Measurements from ENCODE around the gene SLC9A2. TPM values are rescaled to one million over a fixed set of nuclear protein-coding genes. Genes with fewer than 3 reads are reported as not detected.

The SLC9A2 gene
- total and polyA plus RNA-seq, 11 donors = 0.03 to 0.46 (median 0.13) TPM; not detected in 2

DNA sequence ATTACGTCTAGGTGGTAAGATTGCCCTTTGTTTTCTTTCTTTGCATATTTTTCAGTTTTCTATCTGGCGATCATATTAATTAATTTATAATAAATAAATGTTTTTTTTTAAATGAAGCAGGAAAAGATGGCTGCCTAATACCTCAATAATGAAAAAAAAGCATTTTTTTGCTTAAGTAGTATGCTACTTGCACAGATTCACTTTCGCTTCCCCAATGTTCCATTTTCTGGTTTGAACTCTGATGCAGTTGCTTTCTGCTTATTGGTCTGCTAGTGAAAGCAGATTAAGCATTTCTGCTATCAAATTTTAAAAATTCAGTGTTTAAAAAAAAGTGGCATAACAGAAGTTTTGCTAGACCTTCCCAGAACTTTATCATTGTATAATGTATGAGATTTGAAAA is 130.6 kb downstream of the SLC9A2 start:
- H3K27me3 ChIP-seq = no peaks in the 10 kb centered on the region
- H3K4me1 ChIP-seq = peaks cover 0 to 6% (median 0%) of the 10 kb centered on the region in 12 donors
- H3K4me3 ChIP-seq = no peak overlapping the region
- intact Hi-C loops (cut with DNase I) = no loop called here
- no peak for ATAC-seq
- no peak for DNase-seq
- H3K27ac ChIP-seq = no peak overlapping the region
- TF ChIP-seq, protein P1, sequence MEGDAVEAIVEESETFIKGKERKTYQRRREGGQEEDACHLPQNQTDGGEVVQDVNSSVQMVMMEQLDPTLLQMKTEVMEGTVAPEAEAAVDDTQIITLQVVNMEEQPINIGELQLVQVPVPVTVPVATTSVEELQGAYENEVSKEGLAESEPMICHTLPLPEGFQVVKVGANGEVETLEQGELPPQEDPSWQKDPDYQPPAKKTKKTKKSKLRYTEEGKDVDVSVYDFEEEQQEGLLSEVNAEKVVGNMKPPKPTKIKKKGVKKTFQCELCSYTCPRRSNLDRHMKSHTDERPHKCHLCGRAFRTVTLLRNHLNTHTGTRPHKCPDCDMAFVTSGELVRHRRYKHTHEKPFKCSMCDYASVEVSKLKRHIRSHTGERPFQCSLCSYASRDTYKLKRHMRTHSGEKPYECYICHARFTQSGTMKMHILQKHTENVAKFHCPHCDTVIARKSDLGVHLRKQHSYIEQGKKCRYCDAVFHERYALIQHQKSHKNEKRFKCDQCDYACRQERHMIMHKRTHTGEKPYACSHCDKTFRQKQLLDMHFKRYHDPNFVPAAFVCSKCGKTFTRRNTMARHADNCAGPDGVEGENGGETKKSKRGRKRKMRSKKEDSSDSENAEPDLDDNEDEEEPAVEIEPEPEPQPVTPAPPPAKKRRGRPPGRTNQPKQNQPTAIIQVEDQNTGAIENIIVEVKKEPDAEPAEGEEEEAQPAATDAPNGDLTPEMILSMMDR (IDR thresholded peaks at IDR 0.05) = no peak
- TF ChIP-seq POLR2A (IDR thresholded peaks at IDR 0.05) = no peak
- H3K9me3 ChIP-seq = peaks cover 0 to 5% (median 0%) of the 10 kb centered on the region in 12 donors
- H3K36me3 ChIP-seq = no peaks in the 10 kb centered on the region
- 76 to 95% (median 89%) methylated on average over 3 of the region's 3 CpGs for WGBS, 4 donors

DNA sequence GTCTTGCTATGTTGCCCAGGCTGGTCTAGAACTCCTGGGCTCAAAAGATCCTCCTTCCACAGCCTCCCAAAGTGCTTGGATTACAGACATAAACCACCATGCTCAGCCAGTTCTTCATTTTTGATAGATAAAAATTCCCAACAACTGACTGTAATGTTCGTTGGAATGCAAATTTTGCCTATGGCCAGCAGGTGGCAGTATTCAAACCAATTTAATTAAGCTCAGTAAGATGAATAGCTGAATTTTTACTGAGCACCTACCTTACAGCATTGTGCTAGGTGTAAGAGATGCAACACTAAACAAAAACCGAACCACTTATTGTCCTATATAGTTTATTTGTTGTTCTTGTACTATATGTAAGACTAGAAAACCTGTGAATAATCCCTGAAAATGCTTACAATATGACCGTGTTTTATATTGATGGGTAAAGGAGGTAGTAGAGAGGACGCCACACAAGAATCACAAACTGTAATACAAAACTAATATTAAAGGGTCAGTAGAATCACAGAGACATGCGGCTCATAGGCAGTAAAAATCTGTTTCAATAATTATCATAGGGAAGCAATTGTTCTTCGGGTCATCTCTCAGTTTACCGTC is 134.3 kb downstream of the SLC9A2 start:
- H3K9me3 ChIP-seq = no peaks in the 10 kb centered on the region
- no peak overlapping the region for H3K4me3 ChIP-seq
- 67 to 70% (median 68%) methylated on average over 7 of the region's 7 CpGs for WGBS, 4 donors
- H3K36me3 ChIP-seq = no peaks in the 10 kb centered on the region
- no peaks in the 10 kb centered on the region for H3K27me3 ChIP-seq
- no peak overlapping the region for H3K27ac ChIP-seq
- intact Hi-C loops (cut with DNase I) = loop anchor here in 9 of 10 donors (1.0 to 2.0 kb wide), 4 partner anchors 51 to 55 kb away; no protein-coding TSS in a partner anchor
- H3K4me1 ChIP-seq = peaks cover 0 to 12% (median 0%) of the 10 kb centered on the region in 12 donors
- DNase-seq (no peak), ATAC-seq (peak in 2 of 4 donors; percentile 52 to 64)
- TF ChIP-seq, protein P1 (IDR thresholded peaks at IDR 0.05) = peak; percentile 68 to 87 (median 80)
- TF ChIP-seq POLR2A (IDR thresholded peaks at IDR 0.05) = no peak

DNA sequence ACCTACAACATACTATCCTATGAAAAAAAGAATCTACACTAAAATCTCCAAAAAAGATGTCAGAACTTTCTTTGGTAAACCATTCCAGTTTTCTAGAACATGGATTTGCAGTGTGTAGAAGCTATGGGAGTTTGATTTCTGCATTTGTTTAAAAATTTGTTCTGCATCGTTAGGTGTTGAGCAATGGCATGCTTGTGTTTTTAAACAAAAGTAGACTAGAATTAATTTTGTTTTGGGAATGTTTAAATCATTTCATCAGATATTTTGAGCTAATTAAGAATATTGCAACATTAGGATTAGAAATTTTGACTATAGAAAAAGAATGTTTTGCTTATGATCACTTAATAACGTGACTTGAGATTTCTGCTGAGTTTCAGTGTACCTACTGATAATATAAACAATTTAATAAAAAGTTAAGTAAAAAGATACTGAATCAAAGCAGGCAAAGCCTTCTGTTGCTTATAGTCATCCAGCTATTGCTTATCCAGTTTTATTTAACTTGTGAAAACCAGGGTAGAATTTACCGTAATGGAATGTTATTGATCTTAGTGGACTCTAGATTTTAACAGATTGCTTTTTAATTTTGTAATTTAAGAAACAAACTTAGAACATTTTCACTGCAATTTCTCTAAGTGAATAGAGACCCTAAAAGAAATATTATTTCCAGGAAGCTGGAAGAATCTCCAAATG is 135.2 kb downstream of the SLC9A2 start:
- Histone ChIP-seq H3K36me3 (no peaks in the 10 kb centered on the region), H3K27me3 (no peaks in the 10 kb centered on the region), H3K4me1 (peaks cover 0 to 16% (median 0%) of the 10 kb centered on the region in 12 donors), H3K27ac (peak overlapping the region in 5 of 12 donors; percentile 19 to 48 (median 27)), H3K4me3 (no peak overlapping the region), H3K9me3 (no peaks in the 10 kb centered on the region)
- TF ChIP-seq, protein P1 (IDR thresholded peaks at IDR 0.05) = no peak
- TF ChIP-seq POLR2A (IDR thresholded peaks at IDR 0.05) = no peak
- ATAC-seq = no peak
- no peak for DNase-seq
- 68 to 91% (median 83%) methylated on average over 3 of the region's 3 CpGs for WGBS, 4 donors
- intact Hi-C loops (cut with DNase I) = loop anchor here in 4 of 10 donors (1.0 to 2.0 kb wide), 3 partner anchors 50 to 52 kb away; no protein-coding TSS in a partner anchor

DNA sequence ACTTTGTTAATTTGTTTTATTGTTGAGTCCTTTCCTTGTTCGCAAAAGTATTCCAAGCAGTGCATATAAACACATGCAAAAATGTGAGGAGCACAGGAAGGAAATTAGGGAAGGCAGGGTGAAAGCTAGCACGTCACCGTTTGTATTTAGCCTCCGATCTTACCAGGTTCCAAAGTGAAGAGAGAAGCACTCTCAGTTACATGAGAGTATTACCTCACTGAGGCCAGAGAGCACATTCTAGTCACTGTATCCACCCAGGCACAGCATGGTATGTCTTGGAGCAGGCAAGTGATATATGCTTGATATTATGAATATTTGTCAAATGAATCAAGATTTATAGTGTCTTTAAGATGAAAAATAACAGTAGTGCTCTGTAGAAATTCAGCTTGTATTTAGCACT is 135.9 kb downstream of the SLC9A2 start:
- ATAC-seq = peak; percentile 30 to 73 (median 68)
- intact Hi-C loops (cut with DNase I) = loop anchor here in 2 of 10 donors (2.0 kb wide), 2 partner anchors 50 to 52 kb away; no protein-coding TSS in a partner anchor
- H3K36me3 ChIP-seq = no peaks in the 10 kb centered on the region
- TF ChIP-seq POLR2A (IDR thresholded peaks at IDR 0.05) = no peak
- TF ChIP-seq, protein P1 (IDR thresholded peaks at IDR 0.05) = no peak
- no peaks in the 10 kb centered on the region for H3K9me3 ChIP-seq
- no peak for DNase-seq
- no peak overlapping the region for H3K4me3 ChIP-seq
- H3K4me1 ChIP-seq = peaks cover 0 to 22% (median 0%) of the 10 kb centered on the region in 12 donors
- H3K27me3 ChIP-seq = no peaks in the 10 kb centered on the region
- peak overlapping the region in 6 of 12 donors; percentile 8 to 48 (median 25) for H3K27ac ChIP-seq
- 27 to 48% (median 41%) methylated on average over 4 of the region's 4 CpGs for WGBS, 4 donors
